Stimulated activated CD4-positive, alpha-beta T cell treated with anti-CD3 and anti-CD28 coated beads, Interleukin-1b, Interleukin-23, amount 100 ng/mL, for 24 hours (primary cell): ENCODE measurements around the gene ENOX1.
"Not testable (repeated sequence)": the region's sequence is repeated elsewhere in the genome, so short reads cannot be mapped to it uniquely, and the experiment has no call there.

ENCODE experiments used
- DNase-seq, 4 experiments: peaks; one replicate each; pipeline ENCODE4 v3.0.0-alpha.2; 2020; ENCODE audit warnings: low read depth in 4 of 4, low spot score in 1 of 4

The ENOX1 gene

GRCh38 chr13:43360892-43361610, 425.7 kb downstream of the ENOX1 start:
- no peak for DNase-seq

- no peak for DNase-seq
These were observed 426.6 kb downstream of the ENOX1 start for GRCh38 chr13:43360171-43360570.

GRCh38 chr13:43359536-43359935, 427.2 kb downstream of the ENOX1 start:
- no peak for DNase-seq

GRCh38 chr13:43357564-43357963, 429.2 kb downstream of the ENOX1 start:
- no peak for DNase-seq

GRCh38 chr13:43356567-43356966, 430.2 kb downstream of the ENOX1 start:
- DNase-seq = no peak

- no peak for DNase-seq
These were observed 431.0 kb downstream of the ENOX1 start for GRCh38 chr13:43355774-43356173.

- no peak for DNase-seq
These were observed 432.4 kb downstream of the ENOX1 start for GRCh38 chr13:43354153-43354945.

GRCh38 chr13:43353631-43354030, 433.1 kb downstream of the ENOX1 start:
- no peak for DNase-seq

- not testable (repeated sequence) for DNase-seq
These were observed 435.2 kb downstream of the ENOX1 start for GRCh38 chr13:43351612-43352011.

GRCh38 chr13:43348397-43348796, 438.4 kb downstream of the ENOX1 start:
- DNase-seq = no peak

- no peak for DNase-seq
These were observed 438.9 kb downstream of the ENOX1 start for GRCh38 chr13:43347877-43348276.

- DNase-seq = no peak
These were observed 440.3 kb downstream of the ENOX1 start for GRCh38 chr13:43346427-43346826.

GRCh38 chr13:43343645-43344044, 443.1 kb downstream of the ENOX1 start:
- DNase-seq = no peak

GRCh38 chr13:43339805-43340550, 446.8 kb downstream of the ENOX1 start:
- DNase-seq = no peak

- no peak for DNase-seq
These were observed 447.5 kb downstream of the ENOX1 start for GRCh38 chr13:43339145-43339804.

GRCh38 chr13:43335764-43336163, 451.0 kb downstream of the ENOX1 start:
- DNase-seq = no peak

GRCh38 chr13:43333176-43333575, 453.6 kb downstream of the ENOX1 start:
- DNase-seq = no peak

- no peak for DNase-seq
These were observed 455.1 kb downstream of the ENOX1 start for GRCh38 chr13:43331672-43332071.

- DNase-seq = no peak
These were observed 457.1 kb downstream of the ENOX1 start for GRCh38 chr13:43329702-43330101.

- DNase-seq = no peak
These were observed 457.9 kb downstream of the ENOX1 start for GRCh38 chr13:43328907-43329306.

- DNase-seq = no peak
These were observed 460.7 kb downstream of the ENOX1 start for GRCh38 chr13:43326100-43326499.
